HG03159 (cell line): ENCODE results near the gene KRTAP10-1.
"Not testable (repeated sequence)": the region's sequence is repeated elsewhere in the genome, so short reads cannot be mapped to it uniquely, and the experiment has no call there.

ENCODE experiments used
- ATAC-seq: cut with Tn5 transposase; IDR thresholded peaks from one replicate; pipeline ENCODE4 v1.9.1; 2021; ENCODE audit warnings: mild to moderate bottlenecking, moderate library complexity; ENCODE audit not compliant: unreplicated experiment

The KRTAP10-1 gene

DNA sequence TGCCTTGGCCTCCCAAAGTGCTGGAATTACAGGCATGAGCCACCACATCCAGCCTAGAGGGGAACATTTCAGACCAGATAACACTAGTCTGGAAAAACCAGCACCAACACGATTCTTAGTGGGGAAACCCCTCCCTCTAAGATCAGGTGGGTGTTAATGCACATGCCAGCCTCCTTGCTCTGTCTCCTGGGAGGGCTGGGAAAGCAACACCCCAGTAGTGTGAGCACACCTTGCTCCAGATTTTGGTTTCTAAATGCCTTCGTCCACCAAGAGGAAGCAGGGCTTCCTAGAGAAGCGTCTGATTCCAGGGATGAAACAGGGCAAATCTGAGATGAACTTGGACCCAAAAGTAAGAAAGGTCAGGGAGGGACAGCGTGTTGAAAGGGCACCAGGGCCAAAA, 31.3 kb upstream of the KRTAP10-1 start:
- no peak for ATAC-seq

DNA sequence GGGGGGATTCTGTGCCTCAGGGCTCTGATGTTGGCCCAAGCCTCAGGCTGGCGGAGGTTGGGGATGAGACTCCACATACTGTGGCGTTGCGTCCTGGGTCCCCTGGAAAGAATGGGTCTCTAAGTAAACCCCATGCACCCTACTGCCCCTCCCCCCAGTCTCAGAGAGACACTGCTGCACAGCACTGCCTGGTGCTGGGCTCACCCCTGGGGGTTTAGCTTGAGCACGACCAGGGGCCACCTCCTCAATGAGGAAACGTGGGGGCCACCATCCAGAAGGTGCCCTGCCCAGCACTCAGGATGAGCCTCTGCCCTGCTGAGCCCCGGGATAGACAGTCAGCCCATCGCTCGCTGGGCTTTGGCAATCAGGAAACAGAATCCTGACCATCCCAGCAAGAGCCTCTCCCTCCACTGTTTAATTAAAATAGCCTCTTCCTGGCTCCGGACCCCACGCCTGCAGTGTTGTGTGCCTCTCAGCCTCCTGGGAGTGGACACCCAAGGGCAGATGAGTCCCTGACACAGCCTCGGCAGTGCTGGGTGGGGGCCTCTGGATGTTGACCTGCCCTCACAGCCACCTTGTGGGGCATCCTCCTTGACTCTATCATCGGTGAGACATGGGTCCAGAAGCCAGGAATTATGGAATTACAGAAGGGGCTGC, 30.0 kb upstream of the KRTAP10-1 start:
- ATAC-seq, result no peak

DNA sequence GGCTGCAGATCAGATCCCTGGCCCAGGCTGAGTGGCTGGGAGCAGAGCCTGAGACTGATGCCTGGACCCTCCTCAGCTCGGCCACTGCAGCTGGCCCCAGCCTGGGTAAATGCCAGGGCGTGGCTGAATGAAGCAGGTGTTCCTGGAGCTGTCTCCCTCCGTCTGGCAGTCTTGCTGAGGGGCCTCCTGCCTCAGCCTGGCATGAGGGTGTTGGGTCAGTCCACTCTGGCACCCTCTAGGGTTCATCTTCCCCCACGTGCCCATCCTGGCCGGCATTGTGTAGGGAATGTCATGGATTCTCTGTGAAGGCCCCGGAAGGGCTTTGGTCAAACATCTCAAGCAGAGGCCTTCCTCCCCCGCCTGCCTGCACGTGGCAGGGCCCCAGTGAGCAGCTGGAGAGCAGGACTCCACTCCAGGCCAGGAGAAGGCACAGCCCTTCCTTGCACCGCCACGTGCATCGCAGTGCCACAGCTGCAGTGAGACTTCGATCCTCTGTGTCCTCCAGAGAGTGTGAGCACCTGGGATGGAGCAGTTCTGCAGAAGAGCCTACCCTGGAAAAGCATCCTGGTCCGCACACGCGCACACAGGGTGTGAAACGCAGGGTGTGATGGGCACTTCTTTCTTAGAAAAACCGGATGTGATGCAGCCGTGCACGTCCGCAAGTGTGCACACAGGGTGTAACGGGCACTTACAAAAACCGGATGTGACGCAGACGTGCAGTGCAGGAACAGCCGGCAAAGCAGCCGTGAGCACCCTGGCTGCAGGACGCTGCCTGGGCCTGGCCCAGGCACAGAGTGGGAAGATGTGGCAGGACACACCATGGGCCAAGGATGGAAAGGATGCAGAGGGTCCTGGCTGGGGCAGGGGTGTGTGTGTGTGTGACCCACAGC, 28.9 kb upstream of the KRTAP10-1 start:
- no peak for ATAC-seq

DNA sequence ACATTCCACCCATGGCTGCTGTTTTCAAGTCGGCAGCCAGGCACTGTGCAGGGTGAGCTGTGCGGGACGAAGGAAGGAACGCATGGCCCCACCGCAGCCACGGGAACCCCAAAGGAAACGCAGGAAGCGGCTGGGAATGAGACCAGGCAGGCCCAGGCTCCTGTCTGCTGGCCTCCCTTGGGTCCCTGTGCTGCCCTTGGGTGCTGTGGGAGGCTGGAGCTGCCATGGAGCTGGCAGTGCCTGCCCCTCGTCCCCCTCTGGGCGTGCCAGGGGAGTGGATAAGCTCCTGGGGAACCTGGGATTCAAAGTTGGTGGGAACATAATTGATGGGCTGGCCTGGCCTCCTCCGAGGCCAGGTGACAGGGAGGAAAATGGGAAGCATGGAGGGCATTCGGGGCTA, 28.3 kb upstream of the KRTAP10-1 start:
- ATAC-seq, result no peak

DNA sequence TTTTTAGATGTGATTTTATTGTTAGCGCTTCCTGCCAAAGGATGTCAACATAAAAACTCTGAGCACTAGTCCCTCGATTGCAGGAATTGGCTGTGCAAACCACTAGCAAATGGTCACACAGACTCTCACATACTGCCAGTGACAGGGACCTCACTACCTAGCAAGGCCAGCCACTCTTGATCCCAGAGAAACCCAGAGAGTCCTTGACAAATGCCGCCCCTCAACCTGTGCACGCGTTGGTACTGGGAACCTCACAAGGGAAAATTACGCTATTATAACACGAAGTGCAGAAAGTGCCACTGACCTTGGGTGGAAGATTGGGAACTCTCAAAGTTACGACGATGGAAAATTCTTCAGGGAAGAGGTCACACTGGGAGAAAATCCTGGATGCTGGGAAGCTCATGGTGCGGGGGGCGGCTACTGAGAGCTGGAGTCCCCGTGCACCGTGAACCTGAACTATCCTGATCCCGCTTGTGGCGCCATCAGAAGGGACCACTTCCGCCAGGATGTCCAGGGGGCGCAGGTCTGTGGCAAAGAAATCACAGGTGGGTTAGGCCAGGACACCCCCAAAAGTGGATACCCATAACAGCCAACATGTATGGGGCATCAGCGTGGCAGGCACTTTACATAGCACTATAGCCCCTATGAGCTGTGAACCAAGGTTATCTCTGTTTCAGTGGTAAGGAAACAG, 27.6 kb upstream of the KRTAP10-1 start:
- no peak for ATAC-seq

DNA sequence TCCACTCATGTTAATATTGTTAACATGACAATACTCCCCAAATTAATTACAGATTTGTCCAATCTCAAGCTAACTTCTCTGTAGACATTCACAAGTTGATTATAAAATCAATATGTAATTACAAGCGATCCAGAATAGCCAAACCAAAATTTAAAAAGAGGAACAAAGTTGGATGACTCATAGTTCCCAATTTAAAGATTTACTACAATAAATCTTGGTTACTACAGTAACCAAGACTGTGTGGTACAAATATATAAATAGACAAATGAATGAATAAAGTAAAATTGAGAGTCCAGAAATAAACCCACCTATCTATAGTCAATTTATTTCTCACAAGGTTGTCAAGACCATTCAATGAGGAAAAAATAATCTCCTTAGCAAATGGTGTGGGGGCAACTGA, 26.4 kb upstream of the KRTAP10-1 start:
- no peak for ATAC-seq

DNA sequence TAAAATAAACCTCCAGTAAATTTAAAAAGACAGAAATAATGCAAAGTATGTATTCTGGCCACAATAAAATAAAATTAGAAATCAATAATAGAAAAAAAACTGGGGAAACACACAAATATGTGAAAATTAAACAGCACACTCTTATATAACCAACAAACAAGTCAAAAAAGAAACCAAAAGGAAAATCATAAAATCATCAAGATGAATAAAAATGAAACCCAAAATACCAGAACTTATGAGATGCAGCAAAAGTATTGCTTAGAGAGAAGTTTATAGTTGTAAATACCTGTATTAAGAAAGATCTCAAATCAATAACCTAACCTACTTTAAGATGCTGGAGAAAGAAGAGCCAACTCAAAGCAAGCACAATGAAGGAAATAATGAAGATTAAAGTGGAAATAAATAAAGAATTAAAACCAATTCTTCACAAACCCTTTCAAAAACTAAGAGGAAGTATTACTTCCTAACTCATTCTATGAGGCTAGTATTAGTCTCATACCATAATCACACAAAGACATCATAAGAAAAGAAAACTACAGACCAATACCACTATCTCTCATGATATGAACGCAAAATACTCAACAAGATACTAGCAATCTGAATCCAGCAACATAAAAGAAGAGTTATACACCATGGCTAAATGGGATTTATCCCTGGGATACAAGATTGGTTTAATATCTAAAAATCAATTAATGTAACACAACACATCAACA, 25.0 kb upstream of the KRTAP10-1 start:
- no peak for ATAC-seq

DNA sequence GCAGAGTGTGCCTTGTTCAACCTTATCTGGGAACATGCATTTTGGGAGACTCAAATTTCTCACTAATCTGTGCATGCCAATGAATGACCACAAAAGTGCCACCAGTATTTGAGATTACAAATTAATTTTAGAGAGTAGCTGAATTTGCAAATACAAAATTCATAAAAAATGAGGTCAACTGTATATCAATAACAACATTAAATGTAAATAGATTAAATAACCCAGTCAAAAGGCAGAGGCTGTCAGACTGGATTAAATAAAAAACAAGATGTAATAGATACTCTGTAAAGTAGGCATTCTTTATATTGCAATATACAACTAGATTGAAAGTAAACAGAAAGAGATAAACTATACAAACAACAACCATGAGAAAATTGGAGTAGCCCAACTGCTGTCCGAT, 24.1 kb upstream of the KRTAP10-1 start:
- ATAC-seq, result no peak

DNA sequence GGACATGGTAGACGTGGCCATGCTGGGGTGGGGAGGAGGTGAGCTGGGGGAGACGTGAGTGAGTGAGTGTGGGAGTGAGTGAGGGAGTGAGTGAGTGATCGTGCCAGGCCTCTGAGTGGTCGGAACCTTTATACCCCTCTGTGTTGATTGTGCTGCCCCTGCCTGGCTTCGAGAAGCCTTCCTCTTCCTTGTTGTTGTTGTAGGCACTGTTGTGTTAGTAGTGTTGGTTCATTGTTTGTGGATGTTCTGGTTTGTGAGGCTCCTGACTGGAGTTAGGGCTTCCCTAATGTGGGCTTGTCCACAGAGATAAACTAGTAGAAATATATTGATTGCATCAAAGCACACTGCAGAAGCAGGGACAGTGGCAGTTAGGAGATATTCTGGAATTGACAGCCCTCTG, 18.7 kb upstream of the KRTAP10-1 start, which contains the start of gene KRTAP10-3:
KRTAP10-3 (minus strand) TSS at position 101 of the 400 bp plus-strand sequence; CDS start at position 21, 80 bp downstream.
- no peak for ATAC-seq

DNA sequence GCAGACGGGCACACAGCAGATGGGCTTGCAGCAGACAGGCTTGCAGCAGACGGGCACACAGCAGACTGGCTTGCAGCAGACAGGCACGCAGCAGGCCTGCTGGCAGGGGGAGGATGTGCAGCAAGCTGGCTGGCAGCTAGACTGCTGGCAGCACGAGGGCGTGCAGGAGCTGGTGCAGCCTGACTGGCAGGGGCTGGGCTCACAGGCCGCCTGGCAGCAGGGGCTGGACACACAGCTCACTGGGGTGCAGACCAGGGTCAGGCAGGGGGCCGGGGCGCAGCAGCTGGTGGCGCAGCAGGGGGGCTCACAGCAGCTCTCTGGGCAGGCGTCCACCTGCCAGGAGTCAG, 18.3 kb upstream of the KRTAP10-1 start:
- ATAC-seq, result not testable (repeated sequence)

DNA sequence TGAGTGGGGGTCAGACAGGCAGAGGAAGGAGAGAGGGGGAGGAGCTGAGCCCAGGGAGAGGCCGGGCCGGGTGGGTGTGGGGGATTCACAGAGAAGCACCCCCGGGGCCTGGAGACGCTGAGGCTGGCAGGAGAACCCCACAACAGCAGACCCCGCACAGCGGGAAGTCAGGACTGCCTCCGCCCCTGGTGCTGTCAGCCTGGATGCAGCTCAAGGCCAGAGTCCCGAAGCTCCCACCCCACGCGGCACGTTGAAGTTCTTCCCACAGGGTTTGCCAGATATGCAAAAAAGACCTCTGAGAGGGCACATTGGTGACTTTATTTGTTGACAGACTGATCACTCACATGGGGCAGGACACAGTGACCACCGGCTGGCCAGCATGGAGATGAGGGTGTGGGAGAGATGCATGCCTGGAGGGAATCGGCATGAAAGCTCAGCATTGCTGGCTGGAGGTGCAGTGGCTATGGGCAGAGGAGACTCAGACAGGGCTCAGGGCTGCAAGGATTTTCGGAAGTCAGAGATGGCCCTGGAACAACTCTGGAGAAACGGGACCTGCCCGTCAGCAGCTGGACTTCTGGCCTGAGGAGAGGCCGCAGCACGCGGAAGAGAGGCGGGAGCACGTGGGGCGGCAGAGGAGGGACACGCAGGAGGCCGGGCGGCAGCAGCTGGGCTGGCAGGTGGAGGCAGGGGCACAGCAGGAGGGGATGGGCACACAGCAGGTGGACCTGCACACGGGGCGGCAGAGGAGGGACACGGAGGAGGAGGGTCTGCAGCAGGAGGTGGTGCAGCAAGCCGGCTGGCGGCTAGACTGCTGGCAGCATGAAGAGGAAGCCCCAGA, 17.7 kb upstream of the KRTAP10-1 start:
- ATAC-seq, result no peak

DNA sequence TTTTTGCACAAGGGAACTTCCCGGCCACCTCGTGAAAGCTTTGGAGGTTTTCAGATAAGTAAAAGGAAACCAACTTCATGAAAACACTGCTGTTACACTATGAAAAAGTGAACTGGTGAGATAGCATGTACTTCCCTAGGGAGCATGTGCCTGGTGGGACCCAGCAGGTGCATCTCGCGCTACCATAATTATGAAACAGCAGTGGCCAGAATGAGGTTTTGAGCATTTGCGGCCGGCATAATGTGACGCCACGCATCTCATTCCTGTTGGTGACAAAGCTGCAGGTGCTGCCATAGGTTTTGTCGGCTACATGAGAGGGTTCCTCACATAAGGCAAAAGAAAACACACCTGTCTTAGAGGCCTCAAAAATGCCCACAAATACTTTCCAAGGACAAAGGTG, 16.9 kb upstream of the KRTAP10-1 start:
- ATAC-seq, result no peak

DNA sequence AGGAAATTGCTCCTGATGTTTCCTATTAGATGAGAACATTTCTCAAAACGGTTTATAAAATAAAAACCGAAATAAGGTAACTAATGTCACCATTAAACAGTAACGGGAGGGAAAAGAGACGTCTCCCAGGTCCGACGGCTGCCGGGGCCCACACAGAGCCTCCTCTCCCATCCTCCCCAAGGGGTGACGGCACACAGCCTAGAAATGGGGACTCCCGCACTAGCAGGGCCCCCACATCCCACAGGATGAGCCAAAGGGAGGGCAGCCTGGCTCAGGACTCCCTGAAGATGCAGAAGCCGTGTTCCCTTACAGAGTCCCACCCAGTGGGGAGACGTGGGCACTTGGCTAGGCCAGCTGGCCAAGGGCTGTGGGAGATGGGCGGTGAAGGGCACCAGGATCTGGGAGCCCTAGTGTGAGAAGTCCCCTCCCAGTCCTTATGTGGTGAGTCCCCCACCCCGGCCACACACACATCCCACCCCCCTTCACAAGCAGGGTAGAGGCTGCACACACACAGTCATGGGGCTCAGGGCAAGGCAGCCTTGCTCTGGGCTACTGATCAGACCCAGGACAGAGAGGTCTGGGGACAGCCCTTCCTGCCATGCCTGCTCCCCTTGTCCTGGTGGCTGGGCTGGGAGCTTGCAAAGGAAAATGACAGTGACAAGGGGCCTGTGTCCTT, 15.3 kb upstream of the KRTAP10-1 start:
- ATAC-seq, result no peak

DNA sequence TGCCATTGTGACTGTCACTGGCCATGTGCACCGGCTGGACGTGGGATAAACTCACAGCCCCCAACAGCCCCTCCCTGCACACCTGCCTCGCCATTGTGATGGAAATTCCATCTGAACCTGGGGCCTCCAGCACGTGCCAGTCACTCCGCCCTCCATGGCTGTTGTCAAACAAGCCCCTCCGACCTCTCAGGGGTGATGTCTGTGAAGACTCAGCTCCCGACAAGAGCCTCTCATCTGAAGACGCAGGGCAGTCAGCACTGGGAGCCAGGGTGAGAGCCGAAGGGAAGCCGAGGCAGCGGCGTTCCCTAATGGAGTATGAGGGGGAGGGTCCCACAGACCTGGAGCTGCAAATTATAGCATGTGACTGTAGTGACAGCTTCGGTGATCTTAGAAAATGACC, 12.7 kb upstream of the KRTAP10-1 start:
- ATAC-seq, result no peak

DNA sequence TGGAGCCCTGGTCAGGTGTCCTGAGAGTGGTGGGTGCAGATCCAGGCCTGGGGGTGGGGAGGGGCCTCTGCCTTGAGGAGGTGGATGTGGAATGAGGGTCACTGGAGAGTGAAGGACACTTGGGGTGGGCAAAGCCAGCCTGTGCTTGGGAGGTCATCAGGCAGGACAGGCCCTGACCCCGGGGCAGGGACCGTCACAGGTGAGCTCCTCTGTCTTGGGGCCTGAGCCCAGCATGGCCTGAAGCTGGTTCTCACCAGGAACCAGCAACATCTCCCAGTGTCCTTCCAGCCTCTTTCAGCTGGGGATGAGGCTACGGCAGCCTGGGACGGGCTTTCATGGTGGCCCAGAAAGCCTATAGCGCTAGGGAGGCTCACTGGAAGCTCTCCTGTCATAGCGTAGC, 12.1 kb upstream of the KRTAP10-1 start:
- no peak for ATAC-seq

DNA sequence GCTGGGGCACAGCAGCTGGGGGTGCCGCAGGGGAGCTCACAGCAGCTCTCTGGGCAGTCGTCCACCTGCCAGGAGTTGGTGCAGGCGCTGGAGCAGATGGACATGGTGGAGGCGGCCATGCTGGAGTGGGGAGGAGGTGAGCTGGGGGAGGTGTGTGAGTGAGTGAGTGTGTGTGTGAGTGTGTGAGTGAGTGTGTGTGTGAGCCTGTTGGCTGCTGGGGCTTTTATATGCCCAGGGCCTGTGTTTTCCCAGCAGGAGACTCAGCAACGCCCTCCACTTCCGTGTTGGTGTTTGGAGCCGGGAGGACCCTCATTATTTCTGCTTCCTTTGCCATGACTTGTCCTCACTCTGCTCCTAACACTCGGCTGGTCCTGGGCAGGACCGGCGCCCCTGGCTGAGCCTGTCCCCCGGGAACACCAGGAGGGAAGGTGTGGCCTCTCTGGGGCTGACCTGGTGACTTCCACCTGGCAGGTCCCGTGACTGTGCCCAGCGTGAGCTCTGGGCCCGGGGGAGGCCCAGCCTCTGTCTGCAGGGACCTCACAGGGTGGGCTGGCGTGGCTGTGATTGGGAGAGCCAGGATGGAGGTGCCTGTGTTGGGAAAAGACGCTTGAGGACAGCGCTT, 11.5 kb upstream of the KRTAP10-1 start, which contains the start of gene KRTAP10-2:
KRTAP10-2 (minus strand) TSS at position 166 of the 622 bp plus-strand sequence; CDS start at position 119, 47 bp downstream.
- no peak for ATAC-seq

DNA sequence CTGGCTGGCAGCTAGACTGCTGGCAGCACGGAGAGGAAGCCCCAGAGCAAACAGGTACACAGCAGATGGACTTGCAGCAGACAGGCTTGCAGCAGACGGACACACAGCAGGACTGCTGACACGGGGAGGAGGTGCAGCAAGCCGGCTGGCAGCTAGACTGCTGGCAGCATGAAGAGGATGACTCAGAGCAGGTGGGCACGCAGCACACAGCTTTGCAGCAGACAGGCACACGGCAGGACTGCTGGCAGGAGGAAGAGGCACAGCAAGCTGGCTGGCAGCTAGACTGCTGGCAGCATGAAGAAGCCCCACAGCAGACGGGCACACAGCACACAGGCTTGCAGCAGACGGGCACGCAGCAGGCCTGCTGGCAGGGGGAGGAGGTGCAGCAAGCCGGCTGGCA, 10.8 kb upstream of the KRTAP10-1 start:
- ATAC-seq, result no peak

DNA sequence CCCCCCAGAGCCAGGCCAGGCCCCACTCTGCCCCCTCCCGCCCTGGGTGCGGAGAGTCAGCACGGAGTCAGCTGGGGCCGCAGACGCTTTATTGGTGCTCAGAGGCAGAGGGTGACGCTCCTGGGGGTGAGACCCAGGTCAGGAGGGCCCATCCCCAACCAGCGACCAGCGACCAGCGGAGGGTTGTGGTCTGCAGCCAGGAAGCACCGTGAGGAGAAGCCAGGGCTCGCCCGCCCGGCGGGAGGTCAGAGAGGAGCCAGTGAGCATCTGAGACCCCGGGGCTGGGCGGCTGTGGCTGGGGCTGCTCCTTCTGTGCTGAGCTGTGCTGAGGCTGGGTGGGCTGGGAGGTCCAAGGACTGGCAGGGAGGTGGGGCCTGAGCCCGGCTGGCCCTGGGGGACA, 10.3 kb upstream of the KRTAP10-1 start:
- not testable (repeated sequence) for ATAC-seq
